Neuronal stem cell (in vitro differentiated cells): Measurements from ENCODE around the gene USHBP1.

Experiments
- DNase-seq: peaks from one replicate; pipeline ENCODE4 v3.0.0-alpha.2; 2013; ENCODE audit warnings: low spot score
- H2AFZ ChIP-seq: one replicate; pipeline ENCODE4 v1.6.1; 2013; ENCODE audit warnings: mild to moderate bottlenecking, low read length, inconsistent platforms
- H2AK5ac ChIP-seq: 2 replicates; pipeline ENCODE4 v1.6.1; 2013; ENCODE audit warnings: low read depth, mild to moderate bottlenecking, inconsistent platforms, low read length, moderate library complexity, mixed read lengths
- H2BK120ac ChIP-seq: 2 replicates; pipeline ENCODE4 v1.6.1; 2013; ENCODE audit warnings: low read depth, mild to moderate bottlenecking, inconsistent platforms, low read length, moderate library complexity, mixed read lengths
- H2BK12ac ChIP-seq: one replicate; pipeline ENCODE4 v1.6.1; 2013; ENCODE audit warnings: low read length, inconsistent platforms
- H2BK15ac ChIP-seq: 2 replicates; pipeline ENCODE4 v1.6.1; 2013; ENCODE audit warnings: mild to moderate bottlenecking, low read length, inconsistent platforms, mixed read lengths
- H2BK5ac ChIP-seq: one replicate; pipeline ENCODE4 v1.6.1; 2013; ENCODE audit warnings: inconsistent platforms, mild to moderate bottlenecking, low read length, moderate library complexity
- H3K14ac ChIP-seq: one replicate; pipeline ENCODE4 v1.6.1; 2013; ENCODE audit warnings: low read length, inconsistent platforms
- H3K18ac ChIP-seq: 2 replicates; pipeline ENCODE4 v1.6.1; 2013; ENCODE audit warnings: low read length, inconsistent platforms
- H3K23ac ChIP-seq: 2 replicates; pipeline ENCODE4 v1.6.1; 2013; ENCODE audit warnings: low read depth, mild to moderate bottlenecking, mixed read lengths, low read length, inconsistent platforms; ENCODE audit not compliant: poor library complexity
- H3K27ac ChIP-seq: replicated peaks from 3 replicates; pipeline ENCODE4 v1.5.1; 2013; ENCODE audit warnings: low read length, inconsistent platforms
- H3K27me3 ChIP-seq, 3 experiments: 2 replicates each; pipeline ENCODE4 v1.6.1; 2013; ENCODE audit warnings: low read length in 3 of 3, mild to moderate bottlenecking in 2 of 3, inconsistent platforms in 1 of 3, low read depth in 1 of 3, mixed read lengths in 1 of 3, moderate library complexity in 1 of 3; ENCODE audit not compliant: control insufficient read depth in 3 of 3, insufficient read depth in 3 of 3
- H3K36me3 ChIP-seq, 2 donors: replicated peaks in 1 of 2; 2 replicates each; pipeline ENCODE4 v1.6.1; 2013; ENCODE audit warnings: low read length in 2 of 2; ENCODE audit not compliant: control insufficient read depth in 2 of 2, insufficient read depth in 2 of 2
- H3K4ac ChIP-seq: 2 replicates; pipeline ENCODE4 v1.6.1; 2013; ENCODE audit warnings: inconsistent platforms, mild to moderate bottlenecking, low read length, moderate library complexity
- H3K4me1 ChIP-seq, 2 donors: 1 replicate in 1 of 2; 2 replicates in 1 of 2; pipeline ENCODE4 v1.6.1; 2013; ENCODE audit warnings: low read length in 2 of 2, low read depth in 1 of 2; ENCODE audit not compliant: control insufficient read depth in 2 of 2, insufficient read depth in 1 of 2
- H3K4me2 ChIP-seq: one replicate; pipeline ENCODE4 v1.6.1; 2013; ENCODE audit warnings: mild to moderate bottlenecking, low read length, inconsistent platforms; ENCODE audit not compliant: insufficient read depth, poor library complexity, severe bottlenecking
- H3K4me3 ChIP-seq, 2 donors: 2 replicates each; pipeline ENCODE4 v1.5.1; 2013; ENCODE audit warnings: low read length in 2 of 2, mild to moderate bottlenecking in 2 of 2, inconsistent platforms in 1 of 2, moderate library complexity in 1 of 2
- H3K79me1 ChIP-seq: one replicate; pipeline ENCODE4 v1.6.1; 2013; ENCODE audit warnings: low read depth, mild to moderate bottlenecking, inconsistent platforms, low read length, moderate library complexity
- H3K9ac ChIP-seq: one replicate; pipeline ENCODE4 v1.6.1; 2013; ENCODE audit warnings: mild to moderate bottlenecking, low read depth, low read length, inconsistent platforms; ENCODE audit not compliant: poor library complexity
- H3K9me3 ChIP-seq, 2 donors: replicated peaks in 1 of 2; 2 replicates each; pipeline versions ENCODE3 to v1.6.1; 2013; ENCODE audit warnings: low read length in 2 of 2, mild to moderate bottlenecking in 2 of 2, inconsistent platforms in 1 of 2, low read depth in 1 of 2, mixed read lengths in 1 of 2, moderate library complexity in 1 of 2; ENCODE audit not compliant: control insufficient read depth in 2 of 2, insufficient read depth in 1 of 2
- H4K8ac ChIP-seq: one replicate; pipeline ENCODE4 v1.6.1; 2013; ENCODE audit warnings: low read depth, mild to moderate bottlenecking, inconsistent platforms, low read length, moderate library complexity
- H4K91ac ChIP-seq: one replicate; pipeline ENCODE4 v1.6.1; 2013; ENCODE audit warnings: low read length, low read depth, mild to moderate bottlenecking, inconsistent platforms; ENCODE audit not compliant: poor library complexity
- WGBS, 2 donors: extraction: QIAGEN DNeasy Blood & Tissue Kit; methylation state at CpG; one replicate each; pipeline ENCODE4 v1.1.7; 2013; ENCODE audit warnings: missing lambda C conversion rate in 2 of 2, mixed read lengths in 1 of 2; ENCODE audit not compliant: insufficient read length in 2 of 2, insufficient replicate concordance in 1 of 2; ENCODE audit errors: extremely low coverage in 2 of 2; 5-methylcytosine and 5-hydroxymethylcytosine counted together

Gene USHBP1

DNA sequence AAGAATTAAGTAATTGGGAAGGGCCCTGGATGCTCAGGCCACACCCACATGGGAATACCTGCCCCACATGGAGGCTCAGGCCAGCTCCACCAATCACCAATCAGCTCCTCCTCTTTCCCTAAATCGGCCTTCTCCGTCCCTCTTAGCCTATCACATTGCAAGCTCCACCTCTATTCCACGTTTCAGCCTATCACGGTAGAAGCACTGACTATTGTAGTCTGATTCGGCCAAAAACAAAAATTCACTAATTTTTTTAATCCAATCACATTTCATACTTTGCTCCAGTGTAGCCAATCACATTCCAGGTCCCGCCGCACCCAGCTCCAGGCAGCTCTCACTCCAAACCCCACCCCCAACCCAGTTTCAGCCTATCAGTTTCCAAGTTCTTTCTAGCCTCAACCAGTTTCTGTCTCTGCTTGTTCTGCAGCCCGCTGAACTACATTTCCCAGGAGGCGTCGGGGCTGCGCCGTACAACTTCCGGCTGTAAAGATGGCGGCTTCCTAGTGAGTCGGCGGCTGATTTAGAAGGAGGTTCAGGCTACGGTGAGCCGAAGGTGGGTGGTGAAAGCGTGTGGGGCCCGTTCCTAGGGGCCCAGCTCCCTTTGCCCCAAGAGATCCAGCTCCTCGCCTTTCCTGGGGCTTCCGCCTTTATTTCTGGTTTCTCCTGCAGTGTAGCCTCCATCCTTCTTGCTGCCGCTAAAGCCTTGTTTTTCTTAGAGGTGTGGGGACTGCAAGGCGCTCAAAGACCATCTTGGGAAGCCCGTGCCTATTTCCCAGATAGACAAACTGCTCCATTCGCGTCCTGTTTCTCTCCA lies 2.6 kb upstream of the USHBP1 start, which contains the start of gene BABAM1:
Gene BABAM1, plus strand, starts transcription at position 469 of the 814 bp plus-strand sequence. CDS start 1,364 bp downstream, outside the sequence.
- no CpG with 5 or more reads among the region's 27 CpGs for WGBS, 2 donors
- Histone ChIP-seq H3K79me1 (peaks cover 4% of the 10 kb centered on the region), H3K4me2 (peak within 1 kb of the TSS; percentile 84), H2BK12ac (no peak within 1 kb of the TSS), H3K9me3 (no peaks in the 10 kb centered on the region), H2BK15ac (no peak within 1 kb of the TSS), H2AFZ (peak within 1 kb of the TSS; percentile 79), H3K4ac (no peak within 1 kb of the TSS), H3K4me3 (peak within 1 kb of the TSS; percentile 63 to 87), H3K14ac (no peak within 1 kb of the TSS), H2BK5ac (no peak within 1 kb of the TSS), H2BK120ac (no peak within 1 kb of the TSS), H3K27me3 (no peaks in the 10 kb centered on the region), H4K8ac (no peak within 1 kb of the TSS), H4K91ac (no peak within 1 kb of the TSS), H3K9ac (peak within 1 kb of the TSS; percentile 21), H2AK5ac (no peak within 1 kb of the TSS), H3K4me1 (peaks cover 4 to 7% of the 10 kb centered on the region in 2 donors), H3K27ac (peak within 1 kb of the TSS; percentile 15), H3K18ac (peak within 1 kb of the TSS; percentile 36), H3K36me3 (peaks cover 8 to 28% of the 10 kb centered on the region in 2 donors), H3K23ac (no peak within 1 kb of the TSS)
- peak; percentile 97 for DNase-seq

DNA sequence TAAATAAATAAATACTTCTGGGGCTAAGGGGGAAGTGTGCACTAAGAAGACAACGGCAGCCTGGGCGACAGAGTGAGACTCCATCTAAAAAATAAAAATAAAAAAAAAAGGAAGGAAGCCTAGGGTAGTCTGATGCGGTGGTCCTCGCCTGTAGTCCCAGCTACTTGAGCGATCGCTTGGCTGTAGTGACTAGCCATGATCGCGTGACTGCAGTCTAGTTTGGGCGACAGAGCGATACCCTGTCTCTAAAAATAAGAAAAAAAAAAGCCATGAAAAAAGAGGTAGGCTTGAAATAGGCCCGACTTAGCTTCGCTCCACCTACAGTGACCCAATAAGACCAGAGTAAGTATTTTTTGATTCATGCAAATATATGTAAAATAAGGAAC lies 2.0 kb upstream of the USHBP1 start:
- WGBS, 2 donors, result no CpG with 5 or more reads among the region's 12 CpGs
- H2AFZ ChIP-seq, result peak overlapping the region; percentile 61
- peaks cover 4 to 7% of the 10 kb centered on the region in 2 donors for H3K4me1 ChIP-seq
- H2BK120ac ChIP-seq, result no peak overlapping the region
- no peak overlapping the region for H2AK5ac ChIP-seq
- H3K4me3 ChIP-seq, result no peak overlapping the region
- H3K4me2 ChIP-seq, result no peak overlapping the region
- H3K79me1 ChIP-seq, result peaks cover 4% of the 10 kb centered on the region
- H2BK5ac ChIP-seq, result no peak overlapping the region
- H3K27me3 ChIP-seq, result no peaks in the 10 kb centered on the region
- H4K8ac ChIP-seq, result no peak overlapping the region
- peaks cover 7 to 22% of the 10 kb centered on the region in 2 donors for H3K36me3 ChIP-seq
- H3K27ac ChIP-seq, result no peak overlapping the region
- H3K4ac ChIP-seq, result no peak overlapping the region
- no peak overlapping the region for H4K91ac ChIP-seq
- H3K18ac ChIP-seq, result no peak overlapping the region
- no peak overlapping the region for H3K9ac ChIP-seq
- H3K14ac ChIP-seq, result no peak overlapping the region
- H2BK15ac ChIP-seq, result no peak overlapping the region
- no peak overlapping the region for H2BK12ac ChIP-seq
- no peak for DNase-seq
- H3K9me3 ChIP-seq, result no peaks in the 10 kb centered on the region
- H3K23ac ChIP-seq, result no peak overlapping the region

DNA sequence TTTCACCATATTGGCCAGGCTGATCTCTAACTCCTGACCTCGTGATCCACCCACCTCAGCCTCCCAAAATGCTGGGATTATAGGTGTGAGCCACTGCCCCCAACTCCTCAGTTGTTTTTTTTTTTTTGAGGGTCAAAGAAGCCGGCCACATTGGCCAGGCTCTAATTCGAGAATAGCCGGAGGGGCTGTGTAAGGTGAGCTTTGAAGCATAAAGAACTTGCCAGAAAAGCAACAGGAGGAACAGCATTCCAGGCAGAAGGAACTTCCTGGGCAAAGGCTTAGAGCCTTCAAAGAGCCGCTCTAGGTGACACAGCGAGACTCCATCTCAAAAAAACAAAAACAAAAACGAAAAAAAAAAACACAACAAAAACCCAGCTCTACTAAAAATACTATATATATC lies 1.5 kb upstream of the USHBP1 start:
- Histone ChIP-seq H3K14ac (no peak overlapping the region), H4K8ac (no peak overlapping the region), H2BK12ac (no peak overlapping the region), H3K23ac (no peak overlapping the region), H3K36me3 (peaks cover 2 to 17% of the 10 kb centered on the region in 2 donors), H3K4me2 (no peak overlapping the region), H3K4ac (no peak overlapping the region), H3K18ac (no peak overlapping the region), H3K4me1 (peaks cover 4 to 7% of the 10 kb centered on the region in 2 donors), H3K9ac (no peak overlapping the region), H3K79me1 (peaks cover 4% of the 10 kb centered on the region), H3K4me3 (no peak overlapping the region), H3K27me3 (no peaks in the 10 kb centered on the region), H2BK120ac (no peak overlapping the region), H2BK15ac (no peak overlapping the region), H3K27ac (no peak overlapping the region), H2BK5ac (no peak overlapping the region), H4K91ac (no peak overlapping the region), H3K9me3 (no peaks in the 10 kb centered on the region), H2AK5ac (no peak overlapping the region), H2AFZ (no peak overlapping the region)
- 100% methylated on average over 1 of the region's 7 CpGs; no CpG with 5 or more reads in 1 of the 2 donors for WGBS, 2 donors
- DNase-seq, result no peak
